Hematopoietic multipotent progenitor cell treated with erythropoietin and hydrocortisone succinate and interleukin-3 and kit ligand, for 15 days (in vitro differentiated cells): ENCODE results near the gene SQOR.

Experiments used
- DNase-seq: peaks from one replicate; pipeline ENCODE4 v3.0.0-alpha.2; 2015; ENCODE audit warnings: low spot score

Gene SQOR

GRCh38 chr15:45705510-45706473 lies 71.0 kb downstream of the SQOR start:
- peak; percentile 63 for DNase-seq

- DNase-seq = no peak
Measured at GRCh38 chr15:45710657-45711056, 75.8 kb downstream of the SQOR start.

- DNase-seq = peak; percentile 29
Measured at GRCh38 chr15:45714590-45715488, 80.0 kb downstream of the SQOR start.

- DNase-seq = no peak
Measured at GRCh38 chr15:45715528-45715927, 80.7 kb downstream of the SQOR start.

GRCh38 chr15:45719490-45719889 lies 84.7 kb downstream of the SQOR start:
- no peak for DNase-seq

GRCh38 chr15:45720183-45720582 lies 85.4 kb downstream of the SQOR start:
- DNase-seq = no peak

GRCh38 chr15:45728641-45729040 lies 93.8 kb downstream of the SQOR start:
- no peak for DNase-seq

- no peak for DNase-seq
Measured at GRCh38 chr15:45729141-45729540, 94.3 kb downstream of the SQOR start.

- DNase-seq = no peak
Measured at GRCh38 chr15:45731343-45731742, 96.5 kb downstream of the SQOR start.

- DNase-seq = no peak
Measured at GRCh38 chr15:45732662-45733061, 97.8 kb downstream of the SQOR start.

GRCh38 chr15:45734260-45734711 lies 99.5 kb downstream of the SQOR start:
- no peak for DNase-seq
